Vagina (tissue), 2 donors: ENCODE data around the gene MAP3K13. TPM values are rescaled to one million over a fixed set of nuclear protein-coding genes. Genes with fewer than 3 reads are reported as not detected.

ENCODE experiments used
- DNase-seq, 2 donors: peaks; one replicate each; pipeline ENCODE4 v3.0.0-alpha.2; 2017; ENCODE audit errors: extremely low spot score in 2 of 2
- H3K27ac ChIP-seq: fragments of 200-600 bp; sonication (generic); one replicate; pipeline ENCODE4 v1.5.1; 2019
- H3K27me3 ChIP-seq: fragments of 200-600 bp; sonication (generic); one replicate; pipeline ENCODE4 v1.5.1; 2019
- H3K36me3 ChIP-seq, 2 donors: fragments of 200-600 bp; sonication (generic); one replicate each; pipeline ENCODE4 v1.5.1; 2017 to 2019
- H3K4me1 ChIP-seq: fragments of 200-600 bp; sonication (generic); one replicate; pipeline ENCODE4 v1.5.1; 2019
- H3K4me3 ChIP-seq, 2 donors: fragments of 200-600 bp; sonication (generic); 1 replicate in 1 of 2; 2 replicates in 1 of 2; pipeline ENCODE4 v1.5.1; 2016 to 2019
- H3K9me3 ChIP-seq: fragments of 200-600 bp; sonication (generic); one replicate; pipeline ENCODE4 v1.5.1; 2019
- POLR2A ChIP-seq, 2 donors: fragments of 450-650 bp; IDR thresholded peaks; one replicate each; pipeline ENCODE4 v1.6.1; 2017; ENCODE audit warnings: antibody characterized with exemption in 2 of 2, mild to moderate bottlenecking in 2 of 2, moderate library complexity in 2 of 2
- POLR2AphosphoS5 ChIP-seq, 2 donors: sonication (generic); formaldehyde crosslinking; IDR thresholded peaks; one replicate each; pipeline ENCODE4 v1.9.0; 2017; ENCODE audit warnings: antibody characterized with exemption in 2 of 2, mild to moderate bottlenecking in 2 of 2, low read depth in 1 of 2; ENCODE audit not compliant: insufficient read depth in 1 of 2
- intact Hi-C: fragments of 100-400 bp; cut with DNase I; formaldehyde crosslinking; loops from one replicate; pipeline ENCODE4 v1.15.1; 2023
- total RNA-seq: library from RNA; depleted of rRNA; stranded (reverse); fragments of >200 nt; gene quantifications from one replicate; pipeline ENCODE4 v1.2.3, GENCODE V29; 2016
- TF ChIP-seq, protein P1 (sequence below), 3 experiments: fragments of 450-650 bp in 2 of 3; fragments of 200-600 bp in 1 of 3; sonication (generic) in 1 of 3; IDR thresholded peaks; one replicate each; pipeline ENCODE4 v1.5.1; 2017 to 2019; ENCODE audit warnings: antibody characterized with exemption in 3 of 3, mild to moderate bottlenecking in 2 of 3, moderate library complexity in 2 of 3

Gene MAP3K13
- total RNA-seq, 1 donor from 2014 or later = 8.3 TPM

GRCh38 chr3:185527364-185527763 is 164.4 kb downstream of the MAP3K13 start:
- H3K36me3 ChIP-seq = no peaks in the 10 kb centered on the region
- H3K4me1 ChIP-seq = no peaks in the 10 kb centered on the region
- no peak overlapping the region for H3K27ac ChIP-seq
- no peaks in the 10 kb centered on the region for H3K27me3 ChIP-seq
- intact Hi-C loops = no loop called here
- no peak for TF ChIP-seq POLR2A (IDR thresholded peaks at IDR 0.05)
- TF ChIP-seq, protein P1, sequence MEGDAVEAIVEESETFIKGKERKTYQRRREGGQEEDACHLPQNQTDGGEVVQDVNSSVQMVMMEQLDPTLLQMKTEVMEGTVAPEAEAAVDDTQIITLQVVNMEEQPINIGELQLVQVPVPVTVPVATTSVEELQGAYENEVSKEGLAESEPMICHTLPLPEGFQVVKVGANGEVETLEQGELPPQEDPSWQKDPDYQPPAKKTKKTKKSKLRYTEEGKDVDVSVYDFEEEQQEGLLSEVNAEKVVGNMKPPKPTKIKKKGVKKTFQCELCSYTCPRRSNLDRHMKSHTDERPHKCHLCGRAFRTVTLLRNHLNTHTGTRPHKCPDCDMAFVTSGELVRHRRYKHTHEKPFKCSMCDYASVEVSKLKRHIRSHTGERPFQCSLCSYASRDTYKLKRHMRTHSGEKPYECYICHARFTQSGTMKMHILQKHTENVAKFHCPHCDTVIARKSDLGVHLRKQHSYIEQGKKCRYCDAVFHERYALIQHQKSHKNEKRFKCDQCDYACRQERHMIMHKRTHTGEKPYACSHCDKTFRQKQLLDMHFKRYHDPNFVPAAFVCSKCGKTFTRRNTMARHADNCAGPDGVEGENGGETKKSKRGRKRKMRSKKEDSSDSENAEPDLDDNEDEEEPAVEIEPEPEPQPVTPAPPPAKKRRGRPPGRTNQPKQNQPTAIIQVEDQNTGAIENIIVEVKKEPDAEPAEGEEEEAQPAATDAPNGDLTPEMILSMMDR (IDR thresholded peaks at IDR 0.05) = no peak
- TF ChIP-seq POLR2AphosphoS5 (IDR thresholded peaks at IDR 0.05; ENCODE audit: insufficient read depth in 1 of 2, low read depth in 1 of 2) = no peak
- no peaks in the 10 kb centered on the region for H3K9me3 ChIP-seq
- DNase-seq = no peak
- H3K4me3 ChIP-seq = no peak overlapping the region

DNA sequence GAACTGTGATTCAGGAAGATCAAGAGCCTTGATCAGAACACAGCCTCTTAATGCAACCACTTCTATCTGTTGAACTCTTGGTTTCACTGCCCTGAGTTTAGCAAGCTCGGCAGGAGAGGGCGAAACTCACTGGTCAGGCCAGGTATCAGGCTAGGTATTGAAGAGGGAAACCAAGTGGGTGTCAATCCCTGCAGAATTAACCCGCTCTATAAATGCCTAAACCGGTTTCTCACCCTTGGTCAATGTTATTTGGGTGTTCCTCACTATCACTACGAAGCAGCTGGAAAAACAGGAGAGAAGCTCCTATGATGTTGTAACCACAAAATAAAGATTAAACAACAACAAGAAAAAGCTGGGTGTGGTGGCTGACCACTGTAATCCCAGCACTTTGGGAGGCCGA is 165.6 kb downstream of the MAP3K13 start:
- H3K27me3 ChIP-seq = no peaks in the 10 kb centered on the region
- H3K4me3 ChIP-seq = no peak overlapping the region
- no peak overlapping the region for H3K27ac ChIP-seq
- H3K9me3 ChIP-seq = no peaks in the 10 kb centered on the region
- H3K36me3 ChIP-seq = no peaks in the 10 kb centered on the region
- intact Hi-C loops = no loop called here
- TF ChIP-seq POLR2A (IDR thresholded peaks at IDR 0.05) = no peak
- TF ChIP-seq, protein P1 (IDR thresholded peaks at IDR 0.05) = no peak
- no peak for TF ChIP-seq POLR2AphosphoS5 (IDR thresholded peaks at IDR 0.05; ENCODE audit: insufficient read depth in 1 of 2, low read depth in 1 of 2)
- no peaks in the 10 kb centered on the region for H3K4me1 ChIP-seq
- DNase-seq = no peak

- no peak for DNase-seq
- Histone ChIP-seq H3K4me3 (no peak overlapping the region), H3K36me3 (no peaks in the 10 kb centered on the region), H3K9me3 (no peaks in the 10 kb centered on the region), H3K27me3 (no peaks in the 10 kb centered on the region), H3K4me1 (no peaks in the 10 kb centered on the region), H3K27ac (no peak overlapping the region)
- intact Hi-C loops = no loop called here
- no peak for TF ChIP-seq POLR2A (IDR thresholded peaks at IDR 0.05)
- TF ChIP-seq, protein P1 (IDR thresholded peaks at IDR 0.05) = no peak
- TF ChIP-seq POLR2AphosphoS5 (IDR thresholded peaks at IDR 0.05; ENCODE audit: insufficient read depth in 1 of 2, low read depth in 1 of 2) = no peak
Observed at GRCh38 chr3:185530856-185531255, 167.9 kb downstream of the MAP3K13 start.

DNA sequence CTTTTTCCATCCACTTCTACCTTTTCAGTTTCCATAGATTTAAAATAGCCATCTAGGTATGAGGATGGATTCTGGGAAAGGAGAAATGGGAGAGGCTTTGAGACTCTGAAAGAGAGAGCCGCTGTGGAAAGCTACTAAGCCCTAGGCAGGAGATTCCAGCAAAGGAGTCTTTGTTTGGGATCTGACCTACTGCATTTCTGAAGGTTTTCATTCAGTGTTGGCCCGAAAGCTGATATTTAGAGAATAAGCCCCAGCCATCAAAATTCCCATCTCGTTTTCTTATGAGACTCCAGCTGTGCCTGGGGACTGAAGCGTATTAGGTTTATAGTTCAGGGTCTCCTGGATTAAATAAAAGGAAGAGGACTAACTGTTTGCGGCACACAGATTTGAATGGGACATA is 170.0 kb downstream of the MAP3K13 start:
- TF ChIP-seq POLR2AphosphoS5 (IDR thresholded peaks at IDR 0.05; ENCODE audit: insufficient read depth in 1 of 2, low read depth in 1 of 2) = no peak
- TF ChIP-seq, protein P1 (IDR thresholded peaks at IDR 0.05) = no peak
- no peak for TF ChIP-seq POLR2A (IDR thresholded peaks at IDR 0.05)
- intact Hi-C loops = no loop called here
- DNase-seq = no peak

GRCh38 chr3:185534511-185534910 is 171.6 kb downstream of the MAP3K13 start:
- no peak for TF ChIP-seq POLR2A (IDR thresholded peaks at IDR 0.05)
- TF ChIP-seq, protein P1 (IDR thresholded peaks at IDR 0.05) = no peak
- no peak for TF ChIP-seq POLR2AphosphoS5 (IDR thresholded peaks at IDR 0.05; ENCODE audit: insufficient read depth in 1 of 2, low read depth in 1 of 2)
- intact Hi-C loops = no loop called here
- Histone ChIP-seq H3K4me3 (no peak overlapping the region), H3K4me1 (no peaks in the 10 kb centered on the region), H3K27ac (no peak overlapping the region), H3K36me3 (no peaks in the 10 kb centered on the region), H3K27me3 (no peaks in the 10 kb centered on the region), H3K9me3 (no peaks in the 10 kb centered on the region)
- no peak for DNase-seq

More for the DNA sequence above, 170.0 kb downstream of the MAP3K13 start:
- Histone ChIP-seq H3K4me1 (no peaks in the 10 kb centered on the region), H3K27ac (no peak overlapping the region), H3K9me3 (no peaks in the 10 kb centered on the region), H3K4me3 (no peak overlapping the region), H3K27me3 (no peaks in the 10 kb centered on the region), H3K36me3 (no peaks in the 10 kb centered on the region)
